Stimulated activated naive CD4-positive, alpha-beta T cell treated with Interleukin-2 at 50 U/mL for 16 hours (primary cell): ENCODE results near the gene HSPA1A.

ENCODE experiments used
- DNase-seq: peaks from one replicate; lab custom pipeline; 2025; lab: John Stamatoyannopoulos, UW

The HSPA1A gene

DNA sequence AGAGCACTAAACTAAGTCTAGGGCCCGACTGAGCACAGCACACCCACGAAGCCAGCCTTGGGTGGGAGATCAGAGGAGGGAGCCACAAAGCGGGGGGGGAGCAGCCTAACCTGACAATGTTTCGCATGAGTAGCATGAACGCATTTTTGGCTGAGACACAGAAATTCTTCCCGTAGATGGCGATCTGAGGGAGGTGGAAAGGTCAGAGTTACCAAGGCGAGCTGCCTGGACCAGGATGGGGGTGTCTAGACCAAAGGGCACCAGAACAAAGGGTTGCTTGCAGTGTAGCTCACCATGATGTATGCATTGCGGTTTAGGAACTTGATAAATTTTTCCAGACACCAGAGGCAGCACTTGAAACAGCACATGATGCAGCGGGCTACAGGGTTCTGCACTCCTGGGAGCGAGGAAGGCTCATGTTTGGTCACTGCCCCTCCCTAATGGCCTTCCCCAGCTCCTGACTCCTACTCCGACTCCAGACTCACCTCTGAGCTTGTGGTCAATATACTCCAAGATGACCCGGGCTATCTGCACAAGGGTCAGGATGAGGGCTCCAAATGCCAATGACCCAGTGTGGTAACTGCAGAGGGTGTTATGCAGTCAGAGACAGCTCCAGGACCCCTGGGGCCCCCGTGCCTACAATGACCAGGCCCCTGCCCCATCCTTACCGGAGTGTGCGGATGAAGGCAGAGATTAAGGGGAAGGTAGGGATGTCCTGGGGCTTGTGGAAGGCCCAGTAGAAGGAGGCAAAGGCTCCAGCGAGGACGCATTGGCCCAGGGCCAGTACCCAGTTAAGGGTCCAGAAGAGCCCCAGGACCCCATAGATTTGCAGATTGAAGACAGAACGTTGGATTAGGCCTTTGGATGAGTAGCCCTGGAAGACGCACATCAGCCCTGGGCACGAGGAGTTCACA is 50.1 kb downstream of the HSPA1A start:
- DNase-seq: no peak
